HepG2 (cell line): Measurements from ENCODE around the gene VKORC1. TPM values are rescaled to one million over a fixed set of nuclear protein-coding genes. Genes with fewer than 3 reads are reported as not detected.

ENCODE experiments used
- ATAC-seq: fragments of 200-7000 bp; cut with Tn5 transposase; 3 replicates; pipeline ENCODE4 v1.9.1; 2020; ENCODE audit warnings: mild to moderate bottlenecking, moderate library complexity
- BruUV-seq: library from RNA; stranded (reverse); fragments of 400-500 nt; replicated peaks from 2 replicates; lab custom pipeline; 2021; lab: Mats Ljungman, UMichigan
- CTCF ChIA-PET: fragments of 300-600 bp; formaldehyde crosslinking; extraction: SDS; loops from one replicate; lab custom pipeline; 2021; ENCODE audit warnings: low total read pairs, inconsistent platforms, low intra/inter-chr PET ratio; lab: Yijun Ruan, JAX
- POLR2A ChIA-PET: fragments of 350-600 bp; sonication (Branson Sonifier 250); formaldehyde crosslinking; loops from one replicate; lab custom pipeline; 2020; ENCODE audit warnings: antibody characterized with exemption, inconsistent platforms; lab: Yijun Ruan, JAX
- DNase-seq: peaks from one replicate; pipeline ENCODE4 v3.0.0-alpha.2; 2015; ENCODE audit warnings: low spot score
- FAIRE-seq: peaks from 3 replicates; lab custom pipeline; 2011; peaks lifted over from hg19 to GRCh38; lab: Jason Lieb, UNC
- H2AFZ ChIP-seq: one replicate; pipeline ENCODE4 v1.6.1; 2011; ENCODE audit warnings: low read length, inconsistent platforms
- H3K27ac ChIP-seq: fragments of 300-600 bp; 3 replicates; pipeline ENCODE4 v1.8.0; 2011; ENCODE audit warnings: mixed run types, mild to moderate bottlenecking, mixed read lengths, low read length, inconsistent platforms; ENCODE audit not compliant: insufficient read depth; ENCODE audit errors: extremely low read length
- H3K27me3 ChIP-seq, 2 experiments: fragments of 200-600 bp in 1 of 2; 2 replicates in 1 of 2; 3 replicates in 1 of 2; pipeline versions ENCODE4 v1.6.0 to v1.8.0; 2011; ENCODE audit warnings: low read length in 2 of 2, mild to moderate bottlenecking in 2 of 2, moderate library complexity in 2 of 2, inconsistent platforms in 1 of 2; ENCODE audit not compliant: insufficient read depth in 2 of 2, control insufficient read depth in 1 of 2
- H3K36me3 ChIP-seq, 2 experiments: fragments of 200-600 bp in 1 of 2; replicated peaks in 1 of 2; 2 replicates in 1 of 2; 3 replicates in 1 of 2; pipeline versions ENCODE4 v1.5.1 to v1.8.0; 2011; ENCODE audit warnings: low read length in 2 of 2, inconsistent platforms in 1 of 2; ENCODE audit not compliant: insufficient read depth in 2 of 2, control insufficient read depth in 1 of 2
- H3K4me1 ChIP-seq: 2 replicates; pipeline ENCODE4 v1.5.1; 2012; ENCODE audit warnings: low read length, inconsistent platforms; ENCODE audit not compliant: insufficient read depth
- H3K4me2 ChIP-seq: 2 replicates; pipeline ENCODE4 v1.6.0; 2011; ENCODE audit warnings: low read depth, low read length, inconsistent platforms
- H3K4me3 ChIP-seq, 3 experiments: fragments of 200-600 bp in 1 of 3; sonication (generic), shearing (Covaris generic) in 1 of 3; replicated peaks in 1 of 3; 2 replicates each; pipeline ENCODE4 v1.5.1; 2011 to 2016; ENCODE audit warnings: low read length in 3 of 3, inconsistent platforms in 2 of 3, low read depth in 2 of 3, mild to moderate bottlenecking in 2 of 3, control low read depth in 1 of 3, mixed read lengths in 1 of 3; ENCODE audit not compliant: insufficient read depth in 1 of 3
- H3K79me2 ChIP-seq: one replicate; pipeline ENCODE4 v1.6.1; 2011; ENCODE audit warnings: low read length, inconsistent platforms; ENCODE audit not compliant: insufficient read depth
- H3K9ac ChIP-seq: 2 replicates; pipeline ENCODE4 v1.6.0; 2011; ENCODE audit warnings: mild to moderate bottlenecking, low read depth, low read length, inconsistent platforms; ENCODE audit not compliant: insufficient read depth
- H3K9me3 ChIP-seq: 2 replicates; pipeline ENCODE4 v1.5.1; 2012; ENCODE audit warnings: mild to moderate bottlenecking, low read length
- H4K20me1 ChIP-seq: 2 replicates; pipeline ENCODE4 v1.6.0; 2011; ENCODE audit warnings: inconsistent platforms, mild to moderate bottlenecking, low read length, moderate library complexity; ENCODE audit not compliant: insufficient read depth
- AGO2 ChIP-seq: fragments of 200-400 bp; formaldehyde crosslinking; optimal IDR thresholded peaks from 2 replicates; pipeline ENCODE3; 2017; ENCODE audit warnings: mild to moderate bottlenecking, low read depth, low read length, moderate library complexity
- ATF3 ChIP-seq: sonication (generic); formaldehyde crosslinking; IDR thresholded peaks from 2 replicates; pipeline ENCODE4 v1.4.0; 2020; ENCODE audit warnings: missing genetic modification reagents
- EP300 ChIP-seq, 3 experiments: sonication (generic) in 1 of 3; formaldehyde crosslinking in 1 of 3; IDR thresholded peaks; 2 replicates each; pipeline versions ENCODE4 v1.5.1 to v1.6.1; 2011 to 2020; ENCODE audit warnings: low read depth in 2 of 3, low read length in 2 of 3, borderline replicate concordance in 1 of 3, improper control_type of control experiment in 1 of 3, mild to moderate bottlenecking in 1 of 3, missing genetic modification reagents in 1 of 3, moderate library complexity in 1 of 3
- KLF12 ChIP-seq: sonication (generic); formaldehyde crosslinking; IDR thresholded peaks from 2 replicates; pipeline ENCODE4 v1.4.0; 2020; ENCODE audit warnings: missing genetic modification reagents, borderline replicate concordance
- PCBP1 ChIP-seq: fragments of 200-400 bp; formaldehyde crosslinking; IDR thresholded peaks from 2 replicates; pipeline ENCODE4 v1.6.1; 2017; ENCODE audit warnings: mild to moderate bottlenecking, low read depth, low read length, borderline replicate concordance
- SP2 ChIP-seq: sonication (generic); formaldehyde crosslinking; IDR thresholded peaks from 2 replicates; pipeline ENCODE4 v1.5.1; 2020; ENCODE audit warnings: mild to moderate bottlenecking, missing genetic modification reagents
- ZBTB38 ChIP-seq: sonication (generic); formaldehyde crosslinking; IDR thresholded peaks from 2 replicates; pipeline ENCODE4 v1.5.1; 2020; ENCODE audit warnings: mild to moderate bottlenecking, missing genetic modification reagents
- ZBTB39 ChIP-seq: sonication (generic); formaldehyde crosslinking; IDR thresholded peaks from 2 replicates; pipeline ENCODE4 v1.5.0; 2020; ENCODE audit warnings: missing genetic modification reagents
- ZBTB42 ChIP-seq: sonication (generic); formaldehyde crosslinking; IDR thresholded peaks from 2 replicates; pipeline ENCODE4 v1.5.0; 2020; ENCODE audit warnings: mild to moderate bottlenecking, missing genetic modification reagents
- ZNF180 ChIP-seq: sonication (generic); formaldehyde crosslinking; IDR thresholded peaks from 2 replicates; pipeline ENCODE4 v1.4.0; 2020; ENCODE audit warnings: low read depth, missing genetic modification reagents, borderline replicate concordance
- ZNF33A ChIP-seq: sonication (generic); formaldehyde crosslinking; IDR thresholded peaks from 2 replicates; pipeline ENCODE4 v1.5.1; 2020; ENCODE audit warnings: missing genetic modification reagents, mild to moderate bottlenecking, moderate library complexity, borderline replicate concordance
- ZNF496 ChIP-seq: sonication (generic); formaldehyde crosslinking; IDR thresholded peaks from 2 replicates; pipeline ENCODE4 v1.8.1; 2023; ENCODE audit warnings: mild to moderate bottlenecking, moderate library complexity, missing genetic modification reagents; ENCODE audit not compliant: insufficient replicate concordance
- ZNF530 ChIP-seq: sonication (generic); formaldehyde crosslinking; IDR thresholded peaks from 2 replicates; pipeline ENCODE4 v1.5.0; 2020; ENCODE audit warnings: low read depth, mild to moderate bottlenecking, missing genetic modification reagents
- ZNF572 ChIP-seq: sonication (generic); formaldehyde crosslinking; IDR thresholded peaks from 2 replicates; pipeline ENCODE4 v1.5.1; 2020; ENCODE audit warnings: mild to moderate bottlenecking, missing genetic modification reagents
- ZNF670 ChIP-seq: sonication (generic); formaldehyde crosslinking; IDR thresholded peaks from 2 replicates; pipeline ENCODE4 v1.8.0; 2022; ENCODE audit warnings: mild to moderate bottlenecking, missing genetic modification reagents, borderline replicate concordance
- ZNF776 ChIP-seq: sonication (generic); formaldehyde crosslinking; IDR thresholded peaks from 2 replicates; pipeline ENCODE4 v1.4.0; 2020; ENCODE audit warnings: mild to moderate bottlenecking, missing genetic modification reagents
- ZNF83 ChIP-seq: sonication (generic); formaldehyde crosslinking; IDR thresholded peaks from 2 replicates; pipeline ENCODE4 v1.4.0; 2020; ENCODE audit warnings: missing genetic modification reagents, mild to moderate bottlenecking, borderline replicate concordance
- WGBS: methylation state at CpG from one replicate; pipeline ENCODE4 v1.1.6; 2017; ENCODE audit warnings: low lambda C conversion rate; 5-methylcytosine and 5-hydroxymethylcytosine counted together
- in situ Hi-C: cut with HindIII; loops from 2 replicates; pipeline ENCODE4 v1.10.0; 2017; ENCODE audit warnings: low pct_unique_long_range_greater_than_20kb; ENCODE audit not compliant: extremely low pct_ligation_motif_present
- intact Hi-C: fragments of 100-400 bp; cut with micrococcal nuclease; formaldehyde crosslinking; loops from one replicate; pipeline ENCODE4 v1.10.0; 2022; ENCODE audit not compliant: unreplicated experiment
- polyA plus RNA-seq, 8 experiments: library from polyadenylated mRNA; depleted of rRNA in 3 of 8; stranded (reverse) in 7 of 8; unstranded in 1 of 8; fragments of >200 nt; fragmentation: Illumina TruSeq in 4 of 8; extraction: Trizol in 4 of 8; gene quantifications; 2 replicates each; pipeline versions ENCODE4 v1.2.1 to v1.2.3, GENCODE V29; 2011 to 2016; ENCODE audit warnings: low read depth in 4 of 8, missing spikeins in 1 of 8, mixed read lengths in 1 of 8; ENCODE audit not compliant: insufficient read depth in 1 of 8
- total RNA-seq, 5 experiments: library from RNA; depleted of rRNA; stranded (reverse); fragments of >200 nt; fragmentation: Illumina TruSeq; extraction: Trizol; gene quantifications; 2 replicates each; pipeline ENCODE4 v1.2.3, GENCODE V29; 2016; ENCODE audit warnings: low read depth in 1 of 5
- TF ChIP-seq, protein P1 (sequence below): sonication (generic); formaldehyde crosslinking; IDR thresholded peaks from 2 replicates; pipeline ENCODE4 v1.4.0; 2020; ENCODE audit warnings: mild to moderate bottlenecking, missing genetic modification reagents, borderline replicate concordance

VKORC1 gene
- total and polyA plus RNA-seq, 2 of the 13 experiments (the other 11 are each of a cell fraction or from before 2014, with no cell fraction given) = 141 to 615 TPM

DNA sequence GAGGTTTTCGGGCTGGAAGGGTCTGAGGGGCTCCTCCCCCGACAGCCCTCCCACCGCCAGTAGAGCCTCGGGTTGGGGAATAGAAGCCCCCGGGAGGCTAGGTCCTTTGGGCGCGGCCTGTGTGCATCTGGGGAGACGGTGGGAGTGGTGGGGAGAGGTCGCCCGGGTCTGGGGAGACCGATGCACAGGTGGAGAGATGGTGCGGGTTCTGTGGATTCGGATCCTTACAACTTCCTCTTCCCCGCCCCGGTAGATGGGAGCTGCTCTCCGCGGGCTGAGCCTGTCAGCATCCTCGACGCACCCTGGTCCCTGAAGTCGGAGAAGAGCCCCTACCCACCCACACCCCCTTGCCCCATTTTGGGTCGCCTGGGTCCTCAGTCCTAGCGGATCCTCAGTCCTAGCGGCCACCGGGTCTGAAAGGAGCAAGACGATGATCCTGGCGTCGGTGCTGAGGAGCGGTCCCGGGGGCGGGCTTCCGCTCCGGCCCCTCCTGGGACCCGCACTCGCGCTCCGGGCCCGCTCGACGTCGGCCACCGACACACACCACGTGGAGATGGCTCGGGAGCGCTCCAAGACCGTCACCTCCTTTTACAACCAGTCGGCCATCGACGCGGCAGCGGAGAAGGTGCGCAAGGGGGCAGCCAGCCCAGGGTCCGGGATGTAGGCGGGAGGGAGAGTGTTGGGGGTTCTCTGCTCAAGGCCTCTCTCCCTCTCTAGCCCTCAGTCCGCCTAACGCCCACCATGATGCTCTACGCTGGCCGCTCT lies 14.4 kb upstream of the VKORC1 start:
- Histone ChIP-seq H3K27ac (peak overlapping the region; percentile 54), H3K79me2 (peaks cover 12% of the 10 kb centered on the region), H4K20me1 (no peaks in the 10 kb centered on the region), H3K4me1 (peaks cover 50% of the 10 kb centered on the region), H3K9ac (peak overlapping the region; percentile 90), H3K4me2 (peak overlapping the region; percentile 94), H3K27me3 (no peaks in the 10 kb centered on the region), H3K36me3 (peaks cover 20 to 35% of the 10 kb centered on the region in 2 experiments), H3K9me3 (no peaks in the 10 kb centered on the region), H2AFZ (no peak overlapping the region), H3K4me3 (peak overlapping the region; percentile 87 to 100 (median 94))
- FAIRE-seq (no peak), DNase-seq (no peak), ATAC-seq (no peak)
- POLR2A ChIA-PET = interaction anchor here (1.3 to 3.7 kb wide), 2 partner anchors 9 to 33 kb away, joined by 4 to 17 read pairs; partner anchors contain the start of gene KAT8
- 90% methylated on average over 40 of the region's 57 CpGs for WGBS
- intact Hi-C loops (loop anchor here (5.0 kb wide), 1 partner anchor 48 kb away; no protein-coding TSS in a partner anchor), in situ Hi-C loops (no loop called here)
- CTCF ChIA-PET = no interaction called here
- TSS peak; percentile 44 for BruUV-seq
- TF ChIP-seq ZBTB38 (CRISPR knock-in tag) = peak; percentile 97
- no peak; the same call in 1 of the 2 replicates for TF ChIP-seq KLF12 (CRISPR knock-in tag)
- TF ChIP-seq PCBP1 = 0 out of 2 replicates have a peak, but pooled peaks have one; percentile 54
- 0 out of 2 replicates have a peak, but pooled peaks have one; percentile 61 for TF ChIP-seq ZNF33A (CRISPR knock-in tag)
- 0 out of 2 replicates have a peak, but pooled peaks have one; percentile 9 for TF ChIP-seq ZNF530 (CRISPR knock-in tag)
- TF ChIP-seq SP2 (CRISPR knock-in tag) = peak; percentile 28; the same call in 1 of the 2 replicates
- no peak for TF ChIP-seq ATF3 (CRISPR knock-in tag)
- TF ChIP-seq ZNF496 (CRISPR knock-in tag) = no peak
- TF ChIP-seq ZNF670 (CRISPR knock-in tag) = peak; percentile 87; the same call in 1 of the 2 replicates
- TF ChIP-seq ZNF180 (CRISPR knock-in tag) = no peak
- TF ChIP-seq ZNF572 = peak; percentile 32; the same call in 1 of the 2 replicates
- TF ChIP-seq ZNF83 = peak; percentile 8; the same call in 1 of the 2 replicates
- peak; percentile 29 for TF ChIP-seq AGO2
- TF ChIP-seq, protein P1, sequence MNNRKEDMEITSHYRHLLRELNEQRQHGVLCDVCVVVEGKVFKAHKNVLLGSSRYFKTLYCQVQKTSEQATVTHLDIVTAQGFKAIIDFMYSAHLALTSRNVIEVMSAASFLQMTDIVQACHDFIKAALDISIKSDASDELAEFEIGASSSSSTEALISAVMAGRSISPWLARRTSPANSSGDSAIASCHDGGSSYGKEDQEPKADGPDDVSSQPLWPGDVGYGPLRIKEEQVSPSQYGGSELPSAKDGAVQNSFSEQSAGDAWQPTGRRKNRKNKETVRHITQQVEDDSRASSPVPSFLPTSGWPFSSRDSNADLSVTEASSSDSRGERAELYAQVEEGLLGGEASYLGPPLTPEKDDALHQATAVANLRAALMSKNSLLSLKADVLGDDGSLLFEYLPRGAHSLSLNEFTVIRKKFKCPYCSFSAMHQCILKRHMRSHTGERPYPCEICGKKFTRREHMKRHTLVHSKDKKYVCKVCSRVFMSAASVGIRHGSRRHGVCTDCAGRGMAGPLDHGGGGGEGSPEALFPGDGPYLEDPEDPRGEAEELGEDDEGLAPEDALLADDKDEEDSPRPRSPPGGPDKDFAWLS (CRISPR knock-in tag) = no peak
- TF ChIP-seq ZBTB42 (CRISPR knock-in tag) = peak; percentile 16; the same call in 1 of the 2 replicates
- 0 out of 2 replicates have a peak, but pooled peaks have one; percentile 16 for TF ChIP-seq ZBTB39 (CRISPR knock-in tag)
- no peak; the same call in 1 of the 2 replicates for TF ChIP-seq ZNF776 (CRISPR knock-in tag)
- no peak for TF ChIP-seq EP300 (IDR thresholded peaks at IDR 0.05; ENCODE audit: low read depth in 2 of 2, low read length in 2 of 2)
- TF ChIP-seq EP300 (CRISPR knock-in tag; IDR thresholded peaks at IDR 0.05; ENCODE audit: borderline replicate concordance) = 0 out of 2 replicates have a peak, but pooled peaks have one; percentile 11
